Adipocyte (in vitro differentiated cells): ENCODE results near the gene ARSI.

Source experiments
- DNase-seq: peaks from one replicate; pipeline ENCODE4 v3.0.0-alpha.2; 2015; ENCODE audit warnings: low read depth
- H3K27me3 ChIP-seq: replicated peaks from 2 replicates; pipeline ENCODE4 v1.7.0; 2013; ENCODE audit warnings: mild to moderate bottlenecking, low read length, moderate library complexity; ENCODE audit not compliant: control insufficient read depth, insufficient read depth
- H3K36me3 ChIP-seq: 2 replicates; pipeline ENCODE4 v1.7.0; 2013; ENCODE audit warnings: low read length, mild to moderate bottlenecking, moderate library complexity; ENCODE audit not compliant: control insufficient read depth, insufficient read depth, severe bottlenecking
- H3K4me1 ChIP-seq: 2 replicates; pipeline ENCODE4 v1.7.0; 2013; ENCODE audit warnings: mild to moderate bottlenecking, low read length, moderate library complexity; ENCODE audit not compliant: control insufficient read depth, insufficient read depth
- H3K4me3 ChIP-seq: 2 replicates; pipeline ENCODE4 v1.7.0; 2013; ENCODE audit warnings: mild to moderate bottlenecking, low read length, moderate library complexity
- H3K9ac ChIP-seq: 2 replicates; pipeline ENCODE4 v1.7.0; 2013; ENCODE audit warnings: mild to moderate bottlenecking, low read length, moderate library complexity
- H3K9me3 ChIP-seq: 2 replicates; pipeline ENCODE4 v1.7.0; 2013; ENCODE audit warnings: mild to moderate bottlenecking, low read length, moderate library complexity; ENCODE audit not compliant: control insufficient read depth

Gene ARSI

DNA sequence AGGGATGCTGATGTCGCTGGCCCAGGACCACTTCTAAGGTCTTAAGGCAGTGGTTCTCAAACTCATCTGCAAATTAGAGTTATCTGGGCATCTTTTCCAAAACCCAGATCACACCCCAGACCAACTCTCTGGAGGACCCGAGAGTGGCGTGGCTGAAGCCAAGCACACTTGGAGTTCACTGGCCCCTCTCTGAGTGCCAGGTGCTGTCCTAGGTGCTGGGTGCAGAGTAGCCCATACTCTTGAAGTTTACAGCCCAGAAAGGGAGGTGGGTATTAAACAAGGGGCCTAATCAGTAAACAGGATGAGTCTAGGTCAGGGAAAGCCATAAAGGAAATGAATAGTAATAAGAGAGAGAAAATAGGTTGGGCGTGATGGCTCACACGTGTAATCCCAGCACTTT, 30.8 kb downstream of the ARSI start:
- H3K9me3 ChIP-seq, result no peaks in the 10 kb centered on the region
- DNase-seq, result no peak
- no peak overlapping the region for H3K9ac ChIP-seq
- no peaks in the 10 kb centered on the region for H3K27me3 ChIP-seq
- no peaks in the 10 kb centered on the region for H3K4me1 ChIP-seq
- H3K36me3 ChIP-seq, result no peaks in the 10 kb centered on the region
- H3K4me3 ChIP-seq, result no peak overlapping the region

DNA sequence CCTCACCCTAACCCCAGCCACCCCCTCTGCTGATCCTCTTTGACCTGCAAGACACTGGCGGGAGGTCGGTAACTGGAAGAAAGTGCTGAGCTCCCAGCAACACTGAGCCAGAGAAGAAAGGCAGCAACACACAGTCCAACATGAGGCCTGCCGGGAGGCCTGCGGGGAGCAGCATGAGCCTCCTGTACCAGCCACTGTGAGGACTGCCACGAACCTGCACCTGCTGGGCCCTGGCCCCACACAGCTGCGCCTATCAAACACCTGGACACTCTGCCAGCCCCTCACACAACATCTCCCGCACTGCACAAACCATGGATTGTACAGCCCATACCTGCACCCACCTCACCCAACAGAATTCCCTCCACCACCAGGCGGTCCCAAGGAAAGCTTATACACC, 31.4 kb downstream of the ARSI start:
- Histone ChIP-seq H3K9me3 (no peaks in the 10 kb centered on the region), H3K9ac (no peak overlapping the region), H3K4me1 (peaks cover 4% of the 10 kb centered on the region), H3K27me3 (no peaks in the 10 kb centered on the region), H3K4me3 (no peak overlapping the region), H3K36me3 (no peaks in the 10 kb centered on the region)
- no peak for DNase-seq

DNA sequence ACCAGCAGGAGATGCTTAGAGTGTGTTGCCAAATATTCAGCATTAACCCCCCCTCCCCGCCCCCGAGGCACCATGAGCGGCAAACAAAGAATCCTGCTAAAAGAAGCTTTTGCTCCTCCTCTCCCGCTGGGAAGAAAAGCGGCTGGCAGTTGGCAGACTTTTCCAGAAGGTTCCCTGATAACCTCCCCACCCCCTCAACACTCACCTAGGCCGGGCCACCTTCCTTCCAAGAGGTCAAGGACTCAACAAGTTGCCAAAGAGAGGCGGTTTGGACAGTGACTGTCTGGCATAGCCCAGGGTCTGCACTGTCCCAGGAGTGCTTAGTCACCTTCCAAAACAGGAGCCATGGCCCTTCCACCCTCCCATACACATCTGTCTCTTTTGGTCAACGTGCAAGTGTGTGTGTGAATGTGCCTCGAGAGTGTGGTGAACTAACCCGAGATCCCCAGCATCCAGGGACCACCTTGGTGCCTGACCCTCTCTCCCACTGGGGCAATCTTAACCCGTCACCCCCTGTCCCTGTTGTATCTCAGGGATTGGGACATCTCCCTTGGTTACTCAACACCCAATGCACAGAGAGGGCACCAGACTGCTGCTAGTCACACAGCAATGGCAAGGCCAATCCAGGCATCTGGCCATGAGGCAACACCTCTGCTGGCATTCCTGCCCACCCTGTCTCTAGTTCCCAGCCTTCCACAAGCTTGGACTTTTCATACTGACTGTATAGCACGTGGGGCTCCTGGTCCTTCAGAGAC, 32.0 kb downstream of the ARSI start:
- Histone ChIP-seq H3K36me3 (no peaks in the 10 kb centered on the region), H3K4me1 (peaks cover 4% of the 10 kb centered on the region), H3K9ac (no peak overlapping the region), H3K27me3 (no peaks in the 10 kb centered on the region), H3K9me3 (no peaks in the 10 kb centered on the region), H3K4me3 (no peak overlapping the region)
- DNase-seq, result no peak

DNA sequence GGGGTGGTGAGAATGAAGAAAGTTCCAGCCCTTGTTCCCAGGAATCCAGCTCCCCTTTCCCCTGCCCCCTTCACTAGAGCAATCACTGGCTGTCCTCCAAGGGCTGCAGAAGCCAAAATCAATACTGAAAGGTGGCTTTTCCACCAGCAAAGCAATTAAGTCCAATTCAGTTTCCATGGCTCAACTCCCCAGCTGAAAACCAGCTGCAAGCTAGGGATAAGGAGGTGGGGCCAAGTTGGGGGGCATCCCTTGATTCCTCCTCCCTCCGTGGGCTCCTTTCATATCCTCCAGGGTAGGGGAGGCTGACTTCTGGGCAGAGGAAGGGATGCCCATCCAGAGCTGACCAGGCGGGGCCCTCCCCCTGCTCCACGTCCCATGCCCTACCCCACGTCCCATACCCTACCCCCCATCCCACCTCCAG, 35.8 kb downstream of the ARSI start:
- H3K9me3 ChIP-seq, result no peaks in the 10 kb centered on the region
- DNase-seq, result no peak

DNA sequence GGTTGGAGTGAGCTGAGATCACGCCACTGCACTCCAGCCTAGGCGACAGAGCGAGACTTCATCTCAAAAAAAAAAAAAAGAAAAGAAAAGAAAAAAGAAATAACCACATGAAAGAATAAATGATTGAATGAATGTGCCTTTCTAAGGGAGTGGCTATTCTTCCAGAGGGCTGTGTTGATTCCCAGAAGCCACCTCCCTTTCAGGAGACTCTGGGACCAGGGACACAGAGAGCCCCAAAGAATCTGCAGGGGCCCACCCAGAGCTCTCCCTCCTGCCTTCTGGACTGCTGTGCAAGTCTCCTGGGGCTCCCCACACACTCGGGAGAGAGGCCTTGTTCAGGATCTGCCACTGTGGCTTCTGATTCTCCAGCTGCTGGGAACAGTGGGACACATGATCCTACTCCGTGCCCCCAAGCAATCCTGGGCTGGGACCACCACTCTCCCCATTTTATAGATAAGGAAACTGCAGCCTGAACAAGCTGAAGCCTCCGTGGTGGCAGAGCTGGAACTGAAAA, 36.8 kb downstream of the ARSI start:
- no peak overlapping the region for H3K9ac ChIP-seq
- H3K4me1 ChIP-seq, result peaks cover 15% of the 10 kb centered on the region
- H3K27me3 ChIP-seq, result no peaks in the 10 kb centered on the region
- no peak overlapping the region for H3K4me3 ChIP-seq
- H3K9me3 ChIP-seq, result no peaks in the 10 kb centered on the region
- no peak for DNase-seq
- H3K36me3 ChIP-seq, result no peaks in the 10 kb centered on the region

More for the DNA sequence above, 35.8 kb downstream of the ARSI start:
- no peaks in the 10 kb centered on the region for H3K36me3 ChIP-seq
- H3K27me3 ChIP-seq, result no peaks in the 10 kb centered on the region
- peaks cover 15% of the 10 kb centered on the region for H3K4me1 ChIP-seq
- no peak overlapping the region for H3K9ac ChIP-seq
- H3K4me3 ChIP-seq, result no peak overlapping the region

DNA sequence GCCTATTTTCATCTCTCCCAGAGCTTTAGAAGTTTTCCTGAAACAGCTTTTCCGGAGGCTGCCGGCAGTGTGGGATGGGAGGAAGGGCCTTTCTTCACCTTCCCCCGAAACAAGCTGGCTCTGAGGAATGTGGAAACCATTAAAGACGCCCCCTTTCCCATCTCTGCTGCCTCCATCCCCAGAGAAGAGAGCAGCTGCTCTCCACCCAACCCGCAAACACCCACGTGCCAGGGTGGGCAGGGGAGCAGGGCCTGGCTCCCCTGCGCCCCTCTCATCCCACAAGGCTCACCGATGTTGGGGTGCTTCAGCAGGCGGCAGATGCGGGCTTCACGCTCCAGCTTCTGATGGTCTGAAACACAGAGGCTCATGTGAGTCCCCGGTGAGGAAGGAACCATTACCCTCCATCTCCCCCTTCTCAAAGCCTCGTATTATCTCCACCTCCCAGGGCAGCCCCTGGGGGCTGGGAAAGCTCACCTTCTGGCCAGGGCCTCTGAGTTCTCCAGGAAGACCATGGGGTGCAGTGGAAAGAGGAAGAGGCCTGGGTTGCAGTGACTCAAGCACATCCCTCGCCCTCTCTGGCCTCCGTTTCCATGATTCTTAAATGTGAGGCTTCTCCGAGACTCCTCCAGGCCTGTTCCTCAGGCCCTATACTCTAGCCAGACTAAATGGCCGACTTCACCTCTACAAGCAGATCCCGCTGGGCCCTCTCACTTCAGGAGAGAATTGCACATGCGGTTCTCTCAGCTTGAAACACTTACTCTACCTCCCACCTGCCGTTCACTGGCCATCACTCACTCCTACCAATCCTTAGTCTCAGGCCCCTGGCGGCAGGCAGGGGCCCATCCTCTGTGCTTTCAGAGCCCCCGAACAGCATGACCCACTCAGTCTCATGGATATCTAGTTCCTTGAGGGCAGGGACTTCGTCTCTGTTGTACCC, 37.8 kb downstream of the ARSI start:
- no peaks in the 10 kb centered on the region for H3K9me3 ChIP-seq
- H3K36me3 ChIP-seq, result no peaks in the 10 kb centered on the region
- H3K4me3 ChIP-seq, result no peak overlapping the region
- H3K9ac ChIP-seq, result no peak overlapping the region
- H3K4me1 ChIP-seq, result peaks cover 15% of the 10 kb centered on the region
- no peaks in the 10 kb centered on the region for H3K27me3 ChIP-seq
- no peak for DNase-seq

- DNase-seq, result peak; percentile 85
Observed at GRCh38 chr5:150263801-150264621, 38.7 kb downstream of the ARSI start.

DNA sequence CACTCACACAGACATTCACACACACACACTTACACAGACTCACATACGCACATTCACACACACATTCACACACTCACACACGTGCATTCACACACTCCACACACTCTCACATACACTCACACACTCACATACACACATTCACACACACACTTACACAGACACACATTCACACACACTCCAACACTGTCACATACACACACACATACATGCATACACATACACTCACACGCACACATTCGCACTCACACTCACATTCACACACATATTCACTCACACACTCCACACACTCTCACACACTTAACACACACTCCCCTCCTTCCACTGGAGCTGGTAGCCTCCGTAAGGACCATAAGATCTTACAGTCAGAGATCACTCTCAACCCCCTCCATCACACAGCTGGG, 39.3 kb downstream of the ARSI start:
- H3K27me3 ChIP-seq, result no peaks in the 10 kb centered on the region
- no peaks in the 10 kb centered on the region for H3K36me3 ChIP-seq
- H3K4me3 ChIP-seq, result no peak overlapping the region
- peaks cover 15% of the 10 kb centered on the region for H3K4me1 ChIP-seq
- peak overlapping the region; percentile 22 for H3K9ac ChIP-seq
- no peaks in the 10 kb centered on the region for H3K9me3 ChIP-seq
- no peak for DNase-seq

More at GRCh38 chr5:150263801-150264621, 38.7 kb downstream of the ARSI start:
- peaks cover 15% of the 10 kb centered on the region for H3K4me1 ChIP-seq
- no peak overlapping the region for H3K4me3 ChIP-seq
- no peaks in the 10 kb centered on the region for H3K36me3 ChIP-seq
- H3K27me3 ChIP-seq, result no peaks in the 10 kb centered on the region
- H3K9me3 ChIP-seq, result no peaks in the 10 kb centered on the region
- H3K9ac ChIP-seq, result peak overlapping the region; percentile 22

GRCh38 chr5:150262502-150262901, 40.2 kb downstream of the ARSI start:
- Histone ChIP-seq H3K9me3 (no peaks in the 10 kb centered on the region), H3K36me3 (no peaks in the 10 kb centered on the region), H3K4me1 (peaks cover 15% of the 10 kb centered on the region), H3K4me3 (no peak overlapping the region), H3K27me3 (no peaks in the 10 kb centered on the region), H3K9ac (no peak overlapping the region)
- no peak for DNase-seq

GRCh38 chr5:150261231-150261630, 41.5 kb downstream of the ARSI start:
- Histone ChIP-seq H3K4me3 (no peak overlapping the region), H3K27me3 (no peaks in the 10 kb centered on the region), H3K9ac (no peak overlapping the region), H3K36me3 (no peaks in the 10 kb centered on the region), H3K4me1 (peaks cover 10% of the 10 kb centered on the region), H3K9me3 (no peaks in the 10 kb centered on the region)
- no peak for DNase-seq
